ENCODE data around the gene SAMD15. TPM values are rescaled to one million over a fixed set of nuclear protein-coding genes. Genes with fewer than 3 reads are reported as not detected.
A peak's percentile ranks its signal among the peaks of the same experiment; 100 is the strongest.
"Not testable (repeated sequence)": the region's sequence is repeated elsewhere in the genome, so short reads cannot be mapped to it uniquely, and the experiment has no call there.

SAMD15 gene
- total RNA-seq, 1 experiment from 2014 or later = 0.86 TPM

DNA sequence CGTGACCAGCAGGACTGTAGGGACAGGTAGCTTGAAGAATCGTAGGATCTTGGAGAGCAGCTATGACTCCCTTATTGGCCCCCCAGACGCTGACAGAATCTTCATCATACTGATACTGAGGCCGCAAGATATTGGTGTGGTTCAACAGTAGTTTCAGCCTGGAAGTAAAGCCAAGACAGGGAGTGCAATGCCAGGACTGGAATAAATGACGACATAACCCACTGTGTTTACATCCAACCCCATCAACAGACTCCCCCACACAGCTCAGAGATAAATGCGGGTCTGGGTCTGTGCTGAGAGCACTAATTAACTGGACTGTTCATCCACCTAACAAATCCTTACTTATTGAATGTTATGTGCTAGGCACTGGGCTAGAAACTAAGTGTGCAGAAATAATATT is 29.5 kb downstream of the SAMD15 start:
- no peaks in the 10 kb centered on the region for H3K4me1 Mint-ChIP-seq (ENCODE audit: insufficient read depth, unreplicated experiment)
- H3K27me3 Mint-ChIP-seq (ENCODE audit: insufficient read depth, unreplicated experiment) = no peaks in the 10 kb centered on the region
- no peak for DNase-seq (ENCODE audit: unreplicated experiment)
- ChIA-PET POLR2A (interaction anchor here (0.6 kb wide), 1 partner anchor 77 kb away, joined by 3 read pairs; no protein-coding TSS in a partner anchor), CTCF (interaction anchor here (0.9 to 1.1 kb wide), 2 partner anchors 9 to 54 kb away, joined by 3 to 4 read pairs; no protein-coding TSS in a partner anchor)
- H3K4me3 Mint-ChIP-seq (ENCODE audit: unreplicated experiment) = no peak overlapping the region
- H3K27ac Mint-ChIP-seq (ENCODE audit: low read depth, unreplicated experiment) = no peak overlapping the region
- no peaks in the 10 kb centered on the region for H3K36me3 Mint-ChIP-seq (ENCODE audit: insufficient read depth, unreplicated experiment)
- BruUV-seq (replicated peaks) = no TSS peak
- TF ChIP-seq CTCF (IDR thresholded peaks at IDR 0.05; ENCODE audit: unreplicated experiment) = no peak
- intact Hi-C loops (cut with micrococcal nuclease) = no loop called here
- H3K9me3 Mint-ChIP-seq (ENCODE audit: unreplicated experiment) = no peaks in the 10 kb centered on the region

DNA sequence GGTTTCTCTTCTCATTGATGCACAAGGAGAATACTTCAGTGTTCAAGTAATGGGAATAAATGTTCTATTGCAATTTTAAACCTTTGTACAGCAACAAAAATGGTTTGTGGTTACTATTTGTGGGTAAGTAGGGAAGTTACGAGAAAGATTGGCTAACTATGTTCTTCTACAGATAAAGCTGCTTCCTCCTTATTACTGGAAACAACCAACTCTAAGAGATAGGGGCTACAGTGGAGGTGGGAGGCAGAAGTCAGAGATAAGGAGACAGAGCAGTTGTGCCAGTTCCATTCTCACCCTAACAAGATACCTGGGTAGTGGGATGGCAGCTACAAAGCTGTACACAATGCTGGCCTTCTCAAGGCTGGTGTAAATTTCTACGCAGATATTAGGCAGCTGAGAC is 30.0 kb downstream of the SAMD15 start:
- ChIA-PET POLR2A (interaction anchor here (0.5 kb wide), 1 partner anchor 166 kb away, joined by 4 read pairs; no protein-coding TSS in a partner anchor), CTCF (interaction anchor here (0.6 to 1.1 kb wide), 3 partner anchors 9 to 55 kb away, joined by 3 to 4 read pairs (median 3); no protein-coding TSS in a partner anchor)
- TF ChIP-seq CTCF (IDR thresholded peaks at IDR 0.05; ENCODE audit: unreplicated experiment) = no peak
- Mint-ChIP-seq H3K27ac (ENCODE audit: low read depth, unreplicated experiment) (no peak overlapping the region), H3K4me1 (ENCODE audit: insufficient read depth, unreplicated experiment) (no peaks in the 10 kb centered on the region), H3K36me3 (ENCODE audit: insufficient read depth, unreplicated experiment) (no peaks in the 10 kb centered on the region), H3K27me3 (ENCODE audit: insufficient read depth, unreplicated experiment) (no peaks in the 10 kb centered on the region), H3K4me3 (ENCODE audit: unreplicated experiment) (no peak overlapping the region), H3K9me3 (ENCODE audit: unreplicated experiment) (no peaks in the 10 kb centered on the region)
- intact Hi-C loops (cut with micrococcal nuclease) = no loop called here
- no peak for DNase-seq (ENCODE audit: unreplicated experiment)
- BruUV-seq (replicated peaks) = no TSS peak

GRCh38 chr14:77409131-77409533 is 32.0 kb downstream of the SAMD15 start:
- Mint-ChIP-seq H3K4me3 (ENCODE audit: unreplicated experiment) (no peak overlapping the region), H3K4me1 (ENCODE audit: insufficient read depth, unreplicated experiment) (no peaks in the 10 kb centered on the region), H3K27me3 (ENCODE audit: insufficient read depth, unreplicated experiment) (no peaks in the 10 kb centered on the region), H3K27ac (ENCODE audit: low read depth, unreplicated experiment) (no peak overlapping the region), H3K36me3 (ENCODE audit: insufficient read depth, unreplicated experiment) (no peaks in the 10 kb centered on the region), H3K9me3 (ENCODE audit: unreplicated experiment) (no peaks in the 10 kb centered on the region)
- DNase-seq (ENCODE audit: unreplicated experiment) = peak; percentile 30
- no TSS peak for BruUV-seq (replicated peaks)
- intact Hi-C loops (cut with micrococcal nuclease) = no loop called here
- no peak for TF ChIP-seq CTCF (IDR thresholded peaks at IDR 0.05; ENCODE audit: unreplicated experiment)
- POLR2A ChIA-PET = no interaction called here
- CTCF ChIA-PET = interaction anchor here (0.6 to 1.0 kb wide), 3 partner anchors 37 to 110 kb away, joined by 3 to 4 read pairs (median 3); no protein-coding TSS in a partner anchor

DNA sequence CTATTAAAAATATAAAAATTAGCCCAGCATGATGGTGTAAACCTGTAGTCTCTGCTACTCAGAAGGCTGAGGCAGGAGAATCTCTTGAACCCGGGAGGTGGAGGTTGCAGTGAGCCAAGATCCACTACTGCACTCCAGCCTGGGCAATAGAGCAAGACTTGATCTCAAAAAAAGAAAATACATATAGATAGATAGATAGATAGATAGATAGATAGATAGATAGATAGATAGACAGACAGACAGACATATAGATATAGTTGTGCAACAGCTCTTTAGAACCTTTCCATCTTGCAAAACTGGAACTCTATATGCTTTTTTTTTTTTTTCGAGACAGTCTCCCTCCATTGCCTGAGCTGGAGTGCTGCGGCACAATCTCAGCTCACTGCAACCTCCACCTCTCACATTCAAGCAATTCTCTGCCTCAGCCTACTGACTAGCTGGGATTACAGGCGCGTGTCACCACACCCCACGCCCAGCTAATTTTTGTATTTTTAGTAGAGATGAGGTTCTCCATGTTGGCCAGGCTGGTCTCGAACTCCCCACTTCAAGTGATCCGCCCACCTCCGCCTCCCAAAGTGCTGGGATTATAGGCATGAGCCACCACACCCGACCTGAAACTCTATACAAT is 38.3 kb downstream of the SAMD15 start:
- POLR2A ChIA-PET = interaction anchor here (0.6 kb wide), 1 partner anchor 18 kb away, joined by 3 read pairs; no protein-coding TSS in a partner anchor
- DNase-seq (ENCODE audit: unreplicated experiment); H3K27me3 Mint-ChIP-seq (ENCODE audit: insufficient read depth, unreplicated experiment); BruUV-seq (replicated peaks); H3K36me3 Mint-ChIP-seq (ENCODE audit: insufficient read depth, unreplicated experiment); H3K27ac Mint-ChIP-seq (ENCODE audit: low read depth, unreplicated experiment); H3K4me1 Mint-ChIP-seq (ENCODE audit: insufficient read depth, unreplicated experiment); H3K9me3 Mint-ChIP-seq (ENCODE audit: unreplicated experiment); H3K4me3 Mint-ChIP-seq (ENCODE audit: unreplicated experiment); intact Hi-C loops (cut with micrococcal nuclease): not testable (repeated sequence)
- CTCF ChIA-PET = interaction anchor here (0.6 kb wide), 1 partner anchor 701 kb away, joined by 3 read pairs; no protein-coding TSS in a partner anchor

- H3K27me3 Mint-ChIP-seq (ENCODE audit: insufficient read depth, unreplicated experiment); H3K27ac Mint-ChIP-seq (ENCODE audit: low read depth, unreplicated experiment); DNase-seq (ENCODE audit: unreplicated experiment); POLR2A ChIA-PET; H3K36me3 Mint-ChIP-seq (ENCODE audit: insufficient read depth, unreplicated experiment); H3K4me3 Mint-ChIP-seq (ENCODE audit: unreplicated experiment); H3K9me3 Mint-ChIP-seq (ENCODE audit: unreplicated experiment); intact Hi-C loops (cut with micrococcal nuclease); BruUV-seq (replicated peaks); H3K4me1 Mint-ChIP-seq (ENCODE audit: insufficient read depth, unreplicated experiment): not testable (repeated sequence)
- CTCF ChIA-PET = interaction anchor here (0.6 kb wide), 1 partner anchor 130 kb away, joined by 3 read pairs; no protein-coding TSS in a partner anchor
Observed at GRCh38 chr14:77416098-77416497, 38.9 kb downstream of the SAMD15 start.

All from MCF 10A (cell line).